ENCODE data around the gene KRT83.

The KRT83 gene

GRCh38 chr12:52334185-52334584, 13.0 kb upstream of the KRT83 start:
- no peak for DNase-seq (ENCODE audit: low read depth)
- H3K4me3 ChIP-seq (ENCODE audit: low read depth, low read length): no peak overlapping the region
- no peak for TF ChIP-seq CTCF (IDR thresholded peaks at IDR 0.05; ENCODE audit: control insufficient read depth, extremely low read depth, insufficient read depth)

- H3K4me3 ChIP-seq (ENCODE audit: low read depth, low read length): no peak overlapping the region
- no peak for TF ChIP-seq CTCF (IDR thresholded peaks at IDR 0.05; ENCODE audit: control insufficient read depth, extremely low read depth, insufficient read depth)
- DNase-seq (ENCODE audit: low read depth): no peak
These were observed 12.1 kb upstream of the KRT83 start for GRCh38 chr12:52333321-52333720.

GRCh38 chr12:52332381-52332780, 11.2 kb upstream of the KRT83 start:
- TF ChIP-seq CTCF (IDR thresholded peaks at IDR 0.05; ENCODE audit: control insufficient read depth, extremely low read depth, insufficient read depth): no peak
- no peak overlapping the region for H3K4me3 ChIP-seq (ENCODE audit: low read depth, low read length)
- no peak for DNase-seq (ENCODE audit: low read depth)

- DNase-seq (ENCODE audit: low read depth): no peak
- no peak for TF ChIP-seq CTCF (IDR thresholded peaks at IDR 0.05; ENCODE audit: control insufficient read depth, extremely low read depth, insufficient read depth)
- no peak overlapping the region for H3K4me3 ChIP-seq (ENCODE audit: low read depth, low read length)
These were observed 10.6 kb upstream of the KRT83 start for GRCh38 chr12:52331833-52332232.

- no peak overlapping the region for H3K4me3 ChIP-seq (ENCODE audit: low read depth, low read length)
These were observed 9.8 kb upstream of the KRT83 start for GRCh38 chr12:52331039-52331438.

GRCh38 chr12:52327830-52328500, 6.8 kb upstream of the KRT83 start:
- DNase-seq (ENCODE audit: low read depth): no peak
- no peak for TF ChIP-seq CTCF (IDR thresholded peaks at IDR 0.05; ENCODE audit: control insufficient read depth, extremely low read depth, insufficient read depth)
- H3K4me3 ChIP-seq (ENCODE audit: low read depth, low read length): no peak overlapping the region

More at GRCh38 chr12:52331039-52331438, 9.8 kb upstream of the KRT83 start:
- no peak for DNase-seq (ENCODE audit: low read depth)
- no peak for TF ChIP-seq CTCF (IDR thresholded peaks at IDR 0.05; ENCODE audit: control insufficient read depth, extremely low read depth, insufficient read depth)
